Heart right ventricle (tissue), 16 donors: ENCODE data around the gene FGD3. TPM values are rescaled to one million over a fixed set of nuclear protein-coding genes. Genes with fewer than 3 reads are reported as not detected.

ENCODE experiments used
- ATAC-seq, 8 donors: fragments of 200-7000 bp; cut with Tn5 transposase; one replicate each; pipeline ENCODE4 v1.9.1; 2020; ENCODE audit warnings: mild to moderate bottlenecking in 8 of 8, moderate library complexity in 8 of 8, moderate number of reproducible peaks in 1 of 8
- DNase-seq, 2 donors: peaks; one replicate each; pipeline ENCODE4 v3.0.0-alpha.2; 2020
- H3K27ac ChIP-seq, 10 donors: fragments of 200-600 bp; sonication (generic) in 2 of 10; one replicate each; pipeline versions ENCODE4 v1.5.0 to v1.8.0; 2020 to 2022; ENCODE audit warnings: mild to moderate bottlenecking in 3 of 10
- H3K27me3 ChIP-seq, 7 donors: fragments of 200-600 bp; one replicate each; pipeline ENCODE4 v1.8.0; 2021 to 2022; ENCODE audit warnings: mild to moderate bottlenecking in 2 of 7
- H3K36me3 ChIP-seq, 9 donors: fragments of 200-600 bp; sonication (generic) in 1 of 9; one replicate each; pipeline versions ENCODE4 v1.5.0 to v1.8.0; 2020 to 2022; ENCODE audit warnings: mild to moderate bottlenecking in 2 of 9
- H3K4me1 ChIP-seq, 9 donors: fragments of 200-600 bp; sonication (generic) in 1 of 9; one replicate each; pipeline versions ENCODE4 v1.5.0 to v1.8.0; 2020 to 2022; ENCODE audit warnings: mild to moderate bottlenecking in 4 of 9
- H3K4me3 ChIP-seq, 10 donors: fragments of 200-600 bp; sonication (generic) in 2 of 10; one replicate each; pipeline versions ENCODE4 v1.5.0 to v1.8.0; 2020 to 2022; ENCODE audit warnings: mild to moderate bottlenecking in 7 of 10, moderate library complexity in 2 of 10
- H3K9me3 ChIP-seq, 11 donors: fragments of 200-600 bp in 10 of 11; sonication (generic) in 2 of 11; one replicate each; pipeline versions ENCODE4 v1.5.0 to v1.8.0; 2013 to 2022; ENCODE audit warnings: mild to moderate bottlenecking in 2 of 11, control low read depth in 1 of 11, moderate library complexity in 1 of 11
- WGBS, 2 donors: extraction: QIAGEN DNeasy Blood & Tissue Kit; methylation state at CpG; one replicate each; pipeline ENCODE4 v1.1.7; 2013; ENCODE audit warnings: inconsistent platforms in 1 of 2; 5-methylcytosine and 5-hydroxymethylcytosine counted together
- intact Hi-C, 10 donors: fragments of 100-400 bp; cut with DNase I; formaldehyde crosslinking; loops; one replicate each; pipeline versions ENCODE4 v1.11.1 to v1.14.2; 2022
- polyA plus RNA-seq, 2 donors: library from polyadenylated mRNA; stranded (reverse); fragments of 200-250 nt; gene quantifications; one replicate each; pipeline ENCODE4 v1.2.3, GENCODE V29; 2013
- total RNA-seq, 10 donors: library from RNA; stranded (reverse); fragmentation: NEBNext Ultra II Directional in 3 of 10; extraction: Animal tissue kit (Norgen Biotek cat#: 25700) in 3 of 10; gene quantifications; one replicate each; pipeline versions ENCODE4 v1.2.1 to v1.2.4, GENCODE V29; 2021 to 2023
- TF ChIP-seq, protein P1 (sequence below), 9 donors: fragments of 200-600 bp; sonication (generic) in 2 of 9; IDR thresholded peaks; one replicate each; pipeline versions ENCODE4 v1.5.0 to v1.8.0; 2021 to 2022; ENCODE audit warnings: antibody characterized with exemption in 9 of 9, mild to moderate bottlenecking in 5 of 9, moderate library complexity in 1 of 9
- donor health status: Arrhythmogenic right ventricular cardiomyopathy.
- donor health status: ischemic (EF 13 %, LVEDD 7.1; RV severe dilation, severe dysfunction).
- donor health status: healthy with polysubstance abuse.
- donor health status: DM: no; HTN: yes; CAD: no.
- donor health status: DM: no; HTN: no; CAD: no.
- donor health status: ischemic (EF 25% LVEDD 6.9; RV normal size, moderate dysfunction).
- donor health status: ischemic (EF 25% LVEDD 5.7; RV mildly dilated, moderate dysfunction).
- donor health status: healthy.
- donor health status: DM: yes; HTN: yes; CAD: no.
- donor health status: Ischemic cardiomyopathy.
- donor health status: ischemic (EF 35%, LVEDD 5.7; RV mildly dilated, moderate dysfunction).
- donor health status: nonischemic (EF 11% LVEDD 7.7; RV severe dilation, severe dysfunction).
- donor health status: DM: yes; HTN: yes; CAD: no.
- donor health status: PGD.
- donor health status: ischemic (EF 29% LVEDD 5.4; RV normal size, mild dysfunction).
- donor health status: nonischemic (EF 23%, LVEDD 6.1; RV moderate dilation, normal function).

FGD3 gene
- total and polyA plus RNA-seq, 12 donors, result 0.40 to 8.5 (median 2.2) TPM

DNA sequence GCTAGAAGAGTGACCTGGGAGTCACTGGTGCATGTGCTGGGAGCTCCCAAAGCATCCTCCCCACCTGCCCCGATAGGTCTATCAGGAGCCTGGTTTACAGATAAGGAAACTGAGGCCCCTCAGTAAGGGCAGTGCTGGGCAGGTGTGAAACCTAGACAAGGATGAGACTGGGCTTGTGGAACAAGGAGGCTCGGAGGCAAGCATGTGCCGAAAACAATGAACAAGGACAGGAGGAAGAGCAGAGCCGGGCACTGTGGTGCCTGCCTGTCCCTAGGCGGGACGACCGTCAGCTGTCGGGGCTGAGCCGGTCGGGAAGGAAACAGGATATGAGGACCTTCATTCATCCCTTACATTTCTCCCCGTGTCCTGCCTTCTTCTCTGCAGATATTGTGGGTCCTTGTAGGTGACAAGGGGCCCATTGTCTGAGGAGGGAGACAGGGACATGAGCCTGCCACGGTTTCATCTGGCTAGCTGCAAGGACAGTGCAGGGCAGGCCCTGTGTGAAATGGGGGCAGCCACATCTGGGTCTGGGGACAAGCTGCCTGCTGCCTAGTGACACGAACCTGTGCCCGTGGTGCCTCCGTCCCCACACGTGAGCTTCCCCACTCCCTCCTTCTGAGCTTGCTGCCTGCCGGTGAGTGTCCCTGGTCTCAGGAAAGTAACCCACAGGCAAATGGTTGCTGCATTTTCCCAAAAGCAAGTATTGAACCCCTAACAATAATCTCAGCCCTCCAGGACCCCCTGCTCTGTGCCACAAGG, 18.6 kb downstream of the FGD3 start:
- 59 to 71% methylated on average over 17 of the region's 17 CpGs for WGBS, 2 donors
- Histone ChIP-seq H3K4me1 (peaks cover 0 to 75% (median 7%) of the 10 kb centered on the region in 9 donors), H3K9me3 (peaks cover 0 to 11% (median 0%) of the 10 kb centered on the region in 11 donors), H3K36me3 (no peaks in the 10 kb centered on the region), H3K27ac (peak overlapping the region in 1 of 10 donors; percentile 96), H3K27me3 (peaks cover 0 to 3% (median 0%) of the 10 kb centered on the region in 7 donors), H3K4me3 (peak overlapping the region in 7 of 10 donors; percentile 27 to 61 (median 37))
- intact Hi-C loops, result loop anchor here in 1 of 10 donors (5.0 kb wide), 1 partner anchor 49 kb away; no protein-coding TSS in a partner anchor
- ATAC-seq, result peak in 1 of 8 donors; percentile 8
- TF ChIP-seq, protein P1, sequence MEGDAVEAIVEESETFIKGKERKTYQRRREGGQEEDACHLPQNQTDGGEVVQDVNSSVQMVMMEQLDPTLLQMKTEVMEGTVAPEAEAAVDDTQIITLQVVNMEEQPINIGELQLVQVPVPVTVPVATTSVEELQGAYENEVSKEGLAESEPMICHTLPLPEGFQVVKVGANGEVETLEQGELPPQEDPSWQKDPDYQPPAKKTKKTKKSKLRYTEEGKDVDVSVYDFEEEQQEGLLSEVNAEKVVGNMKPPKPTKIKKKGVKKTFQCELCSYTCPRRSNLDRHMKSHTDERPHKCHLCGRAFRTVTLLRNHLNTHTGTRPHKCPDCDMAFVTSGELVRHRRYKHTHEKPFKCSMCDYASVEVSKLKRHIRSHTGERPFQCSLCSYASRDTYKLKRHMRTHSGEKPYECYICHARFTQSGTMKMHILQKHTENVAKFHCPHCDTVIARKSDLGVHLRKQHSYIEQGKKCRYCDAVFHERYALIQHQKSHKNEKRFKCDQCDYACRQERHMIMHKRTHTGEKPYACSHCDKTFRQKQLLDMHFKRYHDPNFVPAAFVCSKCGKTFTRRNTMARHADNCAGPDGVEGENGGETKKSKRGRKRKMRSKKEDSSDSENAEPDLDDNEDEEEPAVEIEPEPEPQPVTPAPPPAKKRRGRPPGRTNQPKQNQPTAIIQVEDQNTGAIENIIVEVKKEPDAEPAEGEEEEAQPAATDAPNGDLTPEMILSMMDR (IDR thresholded peaks at IDR 0.05), result no peak
- DNase-seq, result no peak

DNA sequence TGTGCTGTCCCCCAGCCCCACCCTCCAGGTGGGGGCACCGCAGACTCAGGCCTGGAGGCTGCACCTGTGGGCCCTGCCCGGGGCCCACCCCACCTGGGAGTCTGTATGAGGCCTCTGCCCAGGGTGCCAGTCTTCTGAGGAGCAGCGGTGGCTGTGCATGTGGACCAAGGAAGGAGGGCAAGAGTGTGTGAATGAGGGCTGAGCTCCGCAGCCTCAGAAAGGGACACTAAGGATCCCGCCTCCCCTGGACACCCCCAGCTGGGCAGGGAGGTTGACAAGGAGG, 19.1 kb downstream of the FGD3 start:
- TF ChIP-seq, protein P1 (IDR thresholded peaks at IDR 0.05), result no peak
- Histone ChIP-seq H3K27ac (peak overlapping the region in 1 of 10 donors; percentile 96), H3K4me1 (peaks cover 0 to 81% (median 7%) of the 10 kb centered on the region in 9 donors), H3K9me3 (peaks cover 0 to 7% (median 0%) of the 10 kb centered on the region in 11 donors), H3K36me3 (no peaks in the 10 kb centered on the region), H3K4me3 (peak overlapping the region in 2 of 10 donors; percentile 37 to 61), H3K27me3 (peaks cover 0 to 2% (median 0%) of the 10 kb centered on the region in 7 donors)
- no peak for DNase-seq
- intact Hi-C loops, result loop anchor here in 1 of 10 donors (5.0 kb wide), 1 partner anchor 49 kb away; no protein-coding TSS in a partner anchor
- 94 to 97% methylated on average over 5 of the region's 5 CpGs for WGBS, 2 donors
- ATAC-seq, result no peak

DNA sequence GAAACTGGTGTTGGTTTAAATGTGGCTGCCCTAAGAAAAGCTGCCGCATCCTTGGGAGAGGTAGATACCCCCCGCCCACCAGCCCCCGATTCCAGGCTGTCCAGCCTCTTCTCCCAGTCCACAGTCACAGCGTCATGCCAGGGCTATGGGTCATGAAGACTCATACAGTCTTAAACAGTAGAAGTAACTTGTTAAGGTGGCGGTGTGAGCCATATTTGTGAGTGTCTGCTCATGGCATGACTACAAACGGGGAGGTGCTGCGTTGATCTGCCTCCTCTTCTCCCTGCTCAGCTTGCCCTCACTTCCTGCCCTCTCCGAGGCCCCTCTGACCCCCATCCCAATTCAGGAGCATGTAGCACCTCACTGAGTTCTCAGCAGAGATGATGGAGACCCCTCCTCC, 20.8 kb downstream of the FGD3 start:
- no peaks in the 10 kb centered on the region for H3K9me3 ChIP-seq
- intact Hi-C loops, result loop anchor here in 1 of 10 donors (5.0 kb wide), 1 partner anchor 51 kb away; no protein-coding TSS in a partner anchor
- ATAC-seq, result no peak
- DNase-seq, result no peak
- H3K4me3 ChIP-seq, result no peak overlapping the region
- TF ChIP-seq, protein P1 (IDR thresholded peaks at IDR 0.05), result no peak
- 88 to 90% methylated on average over 8 of the region's 8 CpGs for WGBS, 2 donors
- H3K27ac ChIP-seq, result peak overlapping the region in 1 of 10 donors; percentile 29
- peaks cover 0 to 79% (median 7%) of the 10 kb centered on the region in 9 donors for H3K4me1 ChIP-seq
- no peaks in the 10 kb centered on the region for H3K36me3 ChIP-seq
- peaks cover 0 to 2% (median 0%) of the 10 kb centered on the region in 7 donors for H3K27me3 ChIP-seq

DNA sequence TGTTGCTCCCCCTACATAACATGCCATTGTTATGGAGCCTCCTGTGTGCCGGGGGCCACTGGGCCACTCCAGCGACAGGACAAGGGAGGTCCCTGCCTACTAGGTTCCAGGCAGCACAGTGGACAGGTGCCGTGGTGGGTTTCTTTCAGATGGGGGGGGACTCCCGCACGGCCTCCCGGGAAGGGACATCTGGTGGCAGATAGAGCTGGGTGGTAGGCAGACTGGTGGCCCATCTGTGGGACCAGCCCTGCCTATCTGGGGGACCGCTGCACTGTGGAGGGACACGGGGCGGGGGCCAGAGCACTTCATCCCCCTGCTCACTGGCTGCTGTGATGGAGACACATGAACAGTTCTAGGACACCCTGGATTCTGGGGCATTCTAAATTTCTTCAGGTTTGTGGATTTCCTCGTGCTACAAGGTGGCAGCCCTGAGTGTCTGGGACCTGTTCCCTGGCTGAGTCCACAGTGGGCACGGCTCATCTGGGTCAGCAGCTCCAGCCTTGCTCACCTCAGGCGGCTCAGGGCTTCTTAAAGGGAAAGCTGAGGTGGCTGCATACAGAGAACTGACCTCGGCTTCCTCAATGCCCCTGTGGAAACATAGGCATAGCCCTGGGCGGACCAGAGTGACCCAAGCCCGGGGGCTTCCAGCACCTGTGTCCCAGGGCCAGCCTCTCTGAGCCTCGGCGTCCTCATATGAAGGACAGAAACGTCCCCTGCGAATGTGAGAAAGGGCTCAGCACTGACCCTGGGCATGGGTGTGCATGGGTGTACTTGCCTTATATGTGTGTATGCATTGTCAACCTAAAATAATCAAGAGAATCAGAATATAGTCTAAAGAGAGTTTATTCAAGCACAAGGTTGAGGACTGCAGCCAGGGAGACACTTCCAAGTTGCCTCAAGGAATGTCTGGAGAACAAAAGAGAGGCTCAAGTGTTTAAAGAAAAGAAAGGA, 22.5 kb downstream of the FGD3 start:
- no peaks in the 10 kb centered on the region for H3K9me3 ChIP-seq
- peak overlapping the region in 1 of 10 donors; percentile 8 for H3K27ac ChIP-seq
- DNase-seq, result no peak
- intact Hi-C loops, result loop anchor here in 1 of 10 donors (5.0 kb wide), 1 partner anchor 52 kb away; no protein-coding TSS in a partner anchor
- TF ChIP-seq, protein P1 (IDR thresholded peaks at IDR 0.05), result no peak
- 89 to 92% methylated on average over 19 of the region's 19 CpGs for WGBS, 2 donors
- H3K4me3 ChIP-seq, result no peak overlapping the region
- no peak for ATAC-seq
- peaks cover 0 to 85% (median 7%) of the 10 kb centered on the region in 9 donors for H3K4me1 ChIP-seq
- H3K36me3 ChIP-seq, result peaks cover 0 to under 1% (median 0%) of the 10 kb centered on the region in 9 donors
- H3K27me3 ChIP-seq, result peaks cover 0 to 2% (median 0%) of the 10 kb centered on the region in 7 donors
